WTC11 (cell line): ENCODE results near the gene S100A2. TPM values are rescaled to one million over a fixed set of nuclear protein-coding genes. Genes with fewer than 3 reads are reported as not detected.

Experiments
- ATAC-seq: fragments of 200-7000 bp; cut with Tn5 transposase; 2 replicates; pipeline ENCODE4 v1.10.0; 2021; ENCODE audit warnings: mild to moderate bottlenecking, moderate library complexity
- CTCF ChIA-PET: fragments of 300-600 bp; sonication (Branson Sonifier 250); formaldehyde crosslinking; loops from one replicate; lab custom pipeline; 2021; ENCODE audit warnings: antibody characterized with exemption; lab: Charles Lee
- POLR2A ChIA-PET: fragments of 350-600 bp; sonication (Branson Sonifier 250); formaldehyde crosslinking; loops from one replicate; lab custom pipeline; 2021; ENCODE audit warnings: antibody characterized with exemption; lab: Charles Lee
- DNase-seq: peaks from one replicate; pipeline ENCODE4 v3.0.0; 2021; ENCODE audit warnings: low spot score
- H3K27ac Mint-ChIP-seq: 2 replicates; pipeline ENCODE4 v1.8.0; 2021; ENCODE audit warnings: mixed read lengths
- H3K27me3 Mint-ChIP-seq: 2 replicates; pipeline ENCODE4 v1.8.0; 2021; ENCODE audit warnings: low read depth, mild to moderate bottlenecking, moderate library complexity, mixed read lengths
- H3K36me3 Mint-ChIP-seq: 2 replicates; pipeline ENCODE4 v1.8.0; 2021; ENCODE audit warnings: mixed read lengths
- H3K4me1 Mint-ChIP-seq: 2 replicates; pipeline ENCODE4 v1.8.0; 2022; ENCODE audit warnings: mixed read lengths
- H3K4me3 Mint-ChIP-seq: 2 replicates; pipeline ENCODE4 v1.8.0; 2021; ENCODE audit warnings: mild to moderate bottlenecking, moderate library complexity, mixed read lengths
- H3K9me3 Mint-ChIP-seq: 2 replicates; pipeline ENCODE4 v1.8.0; 2021; ENCODE audit warnings: mixed read lengths
- CREB1 ChIP-seq: sonication (generic); formaldehyde crosslinking; IDR thresholded peaks from 2 replicates; pipeline ENCODE4 v1.8.0; 2023; ENCODE audit warnings: mild to moderate bottlenecking, missing genetic modification reagents
- ESRRA ChIP-seq: sonication (generic); formaldehyde crosslinking; IDR thresholded peaks from 2 replicates; pipeline ENCODE4 v1.8.1; 2022; ENCODE audit warnings: mild to moderate bottlenecking, missing genetic modification reagents, borderline replicate concordance
- ETV6 ChIP-seq: sonication (generic); formaldehyde crosslinking; IDR thresholded peaks from 2 replicates; pipeline ENCODE4 v1.8.1; 2022; ENCODE audit warnings: mild to moderate bottlenecking, missing genetic modification reagents
- FOXK1 ChIP-seq: sonication (generic); formaldehyde crosslinking; IDR thresholded peaks from 2 replicates; pipeline ENCODE4 v1.8.0; 2022; ENCODE audit warnings: mild to moderate bottlenecking, moderate library complexity, missing genetic modification reagents
- GABPB1 ChIP-seq: sonication (generic); formaldehyde crosslinking; IDR thresholded peaks from 2 replicates; pipeline ENCODE4 v1.8.1; 2023; ENCODE audit warnings: mild to moderate bottlenecking, missing genetic modification reagents
- GRHL2 ChIP-seq: fragments of 250-450 bp; sonication (Bioruptor Pico); IDR thresholded peaks from 2 replicates; pipeline ENCODE4 v1.8.0; 2022; ENCODE audit warnings: mild to moderate bottlenecking, moderate library complexity; ENCODE audit not compliant: insufficient replicate concordance, severe bottlenecking
- JAZF1 ChIP-seq: fragments of 250-450 bp; sonication (Bioruptor Pico); IDR thresholded peaks from 2 replicates; pipeline ENCODE4 v1.9.0; 2021; ENCODE audit warnings: moderate library complexity, mild to moderate bottlenecking, inconsistent platforms
- JUN ChIP-seq: sonication (generic); formaldehyde crosslinking; IDR thresholded peaks from 2 replicates; pipeline ENCODE4 v1.8.0; 2023; ENCODE audit warnings: mild to moderate bottlenecking, missing genetic modification reagents
- NFATC4 ChIP-seq: fragments of 250-450 bp; sonication (Bioruptor Pico); IDR thresholded peaks from 2 replicates; pipeline ENCODE4 v1.9.0; 2021; ENCODE audit warnings: mild to moderate bottlenecking
- RORB ChIP-seq: fragments of 250-450 bp; sonication (Bioruptor Pico); IDR thresholded peaks from 2 replicates; pipeline ENCODE4 v1.9.0; 2021; ENCODE audit warnings: mild to moderate bottlenecking
- SP1 ChIP-seq: sonication (generic); formaldehyde crosslinking; conservative IDR thresholded peaks from 2 replicates; pipeline ENCODE4 v1.8.1; 2022; ENCODE audit warnings: missing genetic modification reagents
- ZNF219 ChIP-seq: sonication (generic); formaldehyde crosslinking; IDR thresholded peaks from 2 replicates; pipeline ENCODE4 v1.8.0; 2023; ENCODE audit warnings: missing genetic modification reagents, mild to moderate bottlenecking, borderline replicate concordance
- ZNF396 ChIP-seq: fragments of 250-450 bp; sonication (Bioruptor Pico); IDR thresholded peaks from 2 replicates; pipeline ENCODE4 v1.8.0; 2021; ENCODE audit warnings: mild to moderate bottlenecking, moderate library complexity, borderline replicate concordance
- ZNF671 ChIP-seq: fragments of 250-450 bp; sonication (Bioruptor Pico); IDR thresholded peaks from 2 replicates; pipeline ENCODE4 v1.8.0; 2021; ENCODE audit warnings: mild to moderate bottlenecking
- total RNA-seq: library from RNA; stranded (reverse); gene quantifications from 3 replicates; pipeline ENCODE4 v1.2.3, GENCODE V29; 2021
- TF ChIP-seq, protein P1 (sequence below): sonication (generic); formaldehyde crosslinking; IDR thresholded peaks from 2 replicates; pipeline ENCODE4 v1.8.1; 2022; ENCODE audit warnings: low read depth, mild to moderate bottlenecking, moderate library complexity, missing genetic modification reagents, borderline replicate concordance
- TF ChIP-seq, protein P2 (sequence below): sonication (generic); formaldehyde crosslinking; IDR thresholded peaks from 2 replicates; pipeline ENCODE4 v1.8.1; 2023; ENCODE audit warnings: mild to moderate bottlenecking, missing genetic modification reagents, moderate library complexity
- TF ChIP-seq, protein P3 (sequence below): fragments of 250-450 bp; sonication (Bioruptor Pico); IDR thresholded peaks from 2 replicates; pipeline ENCODE4 v1.8.0; 2021; ENCODE audit warnings: mild to moderate bottlenecking
- TF ChIP-seq, protein P4 (sequence below): sonication (generic); formaldehyde crosslinking; conservative IDR thresholded peaks from 2 replicates; pipeline ENCODE4 v1.8.1; 2022; ENCODE audit warnings: mild to moderate bottlenecking, missing genetic modification reagents
- TF ChIP-seq, protein P5 (sequence below): fragments of 250-450 bp; sonication (Bioruptor Pico); IDR thresholded peaks from 2 replicates; pipeline ENCODE4 v2.1.2; 2022; ENCODE audit warnings: mild to moderate bottlenecking, moderate library complexity
- TF ChIP-seq, protein P6 (sequence below): sonication (generic); formaldehyde crosslinking; IDR thresholded peaks from 2 replicates; pipeline ENCODE4 v1.8.1; 2023; ENCODE audit warnings: mild to moderate bottlenecking, missing genetic modification reagents
- TF ChIP-seq, protein P7 (sequence below): sonication (generic); formaldehyde crosslinking; IDR thresholded peaks from 2 replicates; pipeline ENCODE4 v1.8.0; 2023; ENCODE audit warnings: mild to moderate bottlenecking, missing genetic modification reagents

Gene S100A2
- total RNA-seq, 1 experiment from 2014 or later: 0.74 TPM

DNA sequence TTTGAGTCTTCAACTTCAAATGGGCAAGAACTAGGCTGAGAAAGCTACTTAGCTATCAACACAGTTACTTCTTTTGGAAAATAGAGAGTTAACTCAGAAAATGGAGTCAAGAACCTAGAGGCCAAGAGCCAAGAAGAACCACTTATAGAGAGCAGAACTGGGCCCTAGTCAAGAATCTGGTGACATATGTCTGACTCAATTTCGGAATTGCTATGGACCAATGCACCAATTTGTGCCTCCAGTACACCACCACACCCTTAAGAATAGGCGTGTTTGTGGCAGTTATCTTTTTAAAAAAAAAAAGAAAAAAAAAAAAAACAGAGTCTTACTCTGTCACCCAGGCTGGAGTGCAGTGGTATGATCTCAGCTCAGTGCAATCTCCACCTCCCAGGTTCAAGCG is 7.8 kb downstream of the S100A2 start:
- ATAC-seq (no peak), DNase-seq (no peak)
- no peaks in the 10 kb centered on the region for H3K36me3 Mint-ChIP-seq
- TF ChIP-seq RORB (CRISPR knock-in tag): no peak
- TF ChIP-seq, protein P1, sequence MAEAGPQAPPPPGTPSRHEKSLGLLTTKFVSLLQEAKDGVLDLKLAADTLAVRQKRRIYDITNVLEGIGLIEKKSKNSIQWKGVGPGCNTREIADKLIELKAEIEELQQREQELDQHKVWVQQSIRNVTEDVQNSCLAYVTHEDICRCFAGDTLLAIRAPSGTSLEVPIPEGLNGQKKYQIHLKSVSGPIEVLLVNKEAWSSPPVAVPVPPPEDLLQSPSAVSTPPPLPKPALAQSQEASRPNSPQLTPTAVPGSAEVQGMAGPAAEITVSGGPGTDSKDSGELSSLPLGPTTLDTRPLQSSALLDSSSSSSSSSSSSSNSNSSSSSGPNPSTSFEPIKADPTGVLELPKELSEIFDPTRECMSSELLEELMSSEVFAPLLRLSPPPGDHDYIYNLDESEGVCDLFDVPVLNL (CRISPR knock-in tag): no peak
- TF ChIP-seq GRHL2 (CRISPR knock-in tag): no peak
- TF ChIP-seq, protein P2, sequence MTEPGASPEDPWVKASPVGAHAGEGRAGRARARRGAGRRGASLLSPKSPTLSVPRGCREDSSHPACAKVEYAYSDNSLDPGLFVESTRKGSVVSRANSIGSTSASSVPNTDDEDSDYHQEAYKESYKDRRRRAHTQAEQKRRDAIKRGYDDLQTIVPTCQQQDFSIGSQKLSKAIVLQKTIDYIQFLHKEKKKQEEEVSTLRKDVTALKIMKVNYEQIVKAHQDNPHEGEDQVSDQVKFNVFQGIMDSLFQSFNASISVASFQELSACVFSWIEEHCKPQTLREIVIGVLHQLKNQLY: no peak
- TF ChIP-seq, protein P3, sequence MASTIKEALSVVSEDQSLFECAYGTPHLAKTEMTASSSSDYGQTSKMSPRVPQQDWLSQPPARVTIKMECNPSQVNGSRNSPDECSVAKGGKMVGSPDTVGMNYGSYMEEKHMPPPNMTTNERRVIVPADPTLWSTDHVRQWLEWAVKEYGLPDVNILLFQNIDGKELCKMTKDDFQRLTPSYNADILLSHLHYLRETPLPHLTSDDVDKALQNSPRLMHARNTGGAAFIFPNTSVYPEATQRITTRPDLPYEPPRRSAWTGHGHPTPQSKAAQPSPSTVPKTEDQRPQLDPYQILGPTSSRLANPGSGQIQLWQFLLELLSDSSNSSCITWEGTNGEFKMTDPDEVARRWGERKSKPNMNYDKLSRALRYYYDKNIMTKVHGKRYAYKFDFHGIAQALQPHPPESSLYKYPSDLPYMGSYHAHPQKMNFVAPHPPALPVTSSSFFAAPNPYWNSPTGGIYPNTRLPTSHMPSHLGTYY (CRISPR knock-in tag): no peak
- no peak for TF ChIP-seq ZNF671 (CRISPR knock-in tag)
- no peak for TF ChIP-seq CREB1
- ChIA-PET CTCF (interaction anchor here (1.2 to 1.4 kb wide), 2 partner anchors 10 to 69 kb away, joined by 3 to 5 read pairs; partner anchors contain the start of gene S100A13), POLR2A (no interaction called here)
- no peaks in the 10 kb centered on the region; the same call in 1 of the 2 replicates for H3K27me3 Mint-ChIP-seq
- peaks cover 4% of the 10 kb centered on the region; the same call in 1 of the 2 replicates for H3K4me1 Mint-ChIP-seq
- H3K4me3 Mint-ChIP-seq: no peak overlapping the region
- H3K9me3 Mint-ChIP-seq: no peaks in the 10 kb centered on the region
- H3K27ac Mint-ChIP-seq: no peak overlapping the region

DNA sequence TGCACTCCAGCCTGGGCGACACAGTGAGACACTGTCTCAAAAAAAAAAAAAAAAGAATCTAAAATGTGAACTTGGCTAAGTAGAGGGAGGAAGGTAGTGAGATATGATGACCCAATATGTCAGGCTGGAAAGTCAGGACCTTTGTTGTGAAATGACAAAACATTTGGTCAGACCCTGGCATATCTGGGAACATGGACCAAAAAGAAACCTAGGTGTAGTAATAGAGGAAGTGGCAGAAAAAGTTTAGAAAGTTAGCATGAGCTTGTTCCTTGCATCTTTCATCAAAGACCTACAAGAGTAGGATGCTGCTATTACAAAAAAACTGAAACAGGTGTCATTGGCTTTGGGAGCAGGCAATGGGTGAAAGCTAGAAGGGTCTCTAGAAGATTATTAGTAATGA is 9.3 kb downstream of the S100A2 start:
- Mint-ChIP-seq H3K27me3 (no peaks in the 10 kb centered on the region; the same call in 1 of the 2 replicates), H3K4me1 (peaks cover 4% of the 10 kb centered on the region; the same call in 1 of the 2 replicates), H3K27ac (no peak overlapping the region), H3K36me3 (no peaks in the 10 kb centered on the region), H3K9me3 (no peaks in the 10 kb centered on the region), H3K4me3 (no peak overlapping the region)
- ChIA-PET CTCF (interaction anchor here (1.1 to 1.2 kb wide), 2 partner anchors 12 to 24 kb away, joined by 3 to 4 read pairs; no protein-coding TSS in a partner anchor), POLR2A (interaction anchor here (0.6 kb wide), 1 partner anchor 11 kb away, joined by 3 read pairs; the partner anchor contains the start of gene S100A4)
- no peak for ATAC-seq
- no peak for DNase-seq
- no peak for TF ChIP-seq ZNF219 (CRISPR knock-in tag)
- no peak for TF ChIP-seq JUN (CRISPR knock-in tag)
- TF ChIP-seq ESRRA (CRISPR knock-in tag): no peak
- no peak for TF ChIP-seq GABPB1
- no peak for TF ChIP-seq NFATC4 (CRISPR knock-in tag)
- no peak for TF ChIP-seq SP1 (CRISPR knock-in tag)

DNA sequence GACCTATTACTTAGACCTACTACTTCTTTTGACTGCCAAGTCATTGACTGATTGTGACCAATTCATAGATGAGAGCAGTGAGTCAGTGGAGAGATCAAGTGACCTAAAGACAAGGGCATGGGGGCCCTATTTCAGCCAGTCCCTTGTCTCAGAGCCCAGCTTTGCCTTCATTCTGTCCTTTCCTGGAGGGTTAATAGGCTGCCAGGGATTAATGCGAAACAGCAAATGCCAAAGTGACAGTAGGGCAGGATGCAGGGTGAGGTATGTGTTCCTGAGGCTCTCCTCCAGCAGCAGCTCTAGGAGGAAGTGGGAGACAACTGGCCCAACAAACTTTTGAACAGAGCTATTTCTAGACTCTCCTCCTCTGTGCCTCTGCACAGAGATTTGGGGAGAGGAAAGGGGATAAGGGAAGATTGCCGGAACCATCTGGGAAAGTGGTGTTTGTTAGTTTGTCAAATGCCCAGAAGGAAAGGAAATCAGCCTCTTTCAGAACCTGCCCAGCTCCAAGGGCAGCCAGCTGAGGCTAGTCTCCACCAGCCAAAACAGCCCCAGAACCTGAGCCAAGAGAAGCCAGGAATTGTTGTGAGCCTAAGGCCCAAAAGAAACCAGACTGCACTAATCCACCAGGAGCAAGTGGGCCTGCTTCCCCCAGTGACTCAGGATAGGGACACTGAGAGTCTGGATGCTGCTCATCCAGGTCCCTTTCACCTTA is 11.7 kb downstream of the S100A2 start:
- Mint-ChIP-seq H3K4me1 (peaks cover 20% of the 10 kb centered on the region), H3K36me3 (no peaks in the 10 kb centered on the region), H3K9me3 (no peaks in the 10 kb centered on the region), H3K4me3 (no peak overlapping the region), H3K27me3 (no peaks in the 10 kb centered on the region; the same call in 1 of the 2 replicates), H3K27ac (no peak overlapping the region)
- POLR2A ChIA-PET: interaction anchor here (1.3 kb wide), 1 partner anchor 14 kb away, joined by 3 read pairs; no protein-coding TSS in a partner anchor
- DNase-seq (no peak), ATAC-seq (no peak)
- CTCF ChIA-PET: interaction anchor here (1.7 to 5.7 kb wide), 6 partner anchors 10 to 73 kb away, joined by 5 to 52 read pairs (median 12); partner anchors contain the start of genes S100A13 and S100A6
- TF ChIP-seq, protein P4, sequence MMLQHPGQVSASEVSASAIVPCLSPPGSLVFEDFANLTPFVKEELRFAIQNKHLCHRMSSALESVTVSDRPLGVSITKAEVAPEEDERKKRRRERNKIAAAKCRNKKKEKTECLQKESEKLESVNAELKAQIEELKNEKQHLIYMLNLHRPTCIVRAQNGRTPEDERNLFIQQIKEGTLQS (CRISPR knock-in tag): no peak
- TF ChIP-seq GABPB1: no peak
- TF ChIP-seq, protein P5, sequence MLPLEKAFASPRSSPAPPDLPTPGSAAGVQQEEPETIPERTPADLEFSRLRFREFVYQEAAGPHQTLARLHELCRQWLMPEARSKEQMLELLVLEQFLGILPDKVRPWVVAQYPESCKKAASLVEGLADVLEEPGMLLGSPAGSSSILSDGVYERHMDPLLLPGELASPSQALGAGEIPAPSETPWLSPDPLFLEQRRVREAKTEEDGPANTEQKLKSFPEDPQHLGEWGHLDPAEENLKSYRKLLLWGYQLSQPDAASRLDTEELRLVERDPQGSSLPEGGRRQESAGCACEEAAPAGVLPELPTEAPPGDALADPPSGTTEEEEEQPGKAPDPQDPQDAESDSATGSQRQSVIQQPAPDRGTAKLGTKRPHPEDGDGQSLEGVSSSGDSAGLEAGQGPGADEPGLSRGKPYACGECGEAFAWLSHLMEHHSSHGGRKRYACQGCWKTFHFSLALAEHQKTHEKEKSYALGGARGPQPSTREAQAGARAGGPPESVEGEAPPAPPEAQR (CRISPR knock-in tag): no peak
- TF ChIP-seq, protein P6, sequence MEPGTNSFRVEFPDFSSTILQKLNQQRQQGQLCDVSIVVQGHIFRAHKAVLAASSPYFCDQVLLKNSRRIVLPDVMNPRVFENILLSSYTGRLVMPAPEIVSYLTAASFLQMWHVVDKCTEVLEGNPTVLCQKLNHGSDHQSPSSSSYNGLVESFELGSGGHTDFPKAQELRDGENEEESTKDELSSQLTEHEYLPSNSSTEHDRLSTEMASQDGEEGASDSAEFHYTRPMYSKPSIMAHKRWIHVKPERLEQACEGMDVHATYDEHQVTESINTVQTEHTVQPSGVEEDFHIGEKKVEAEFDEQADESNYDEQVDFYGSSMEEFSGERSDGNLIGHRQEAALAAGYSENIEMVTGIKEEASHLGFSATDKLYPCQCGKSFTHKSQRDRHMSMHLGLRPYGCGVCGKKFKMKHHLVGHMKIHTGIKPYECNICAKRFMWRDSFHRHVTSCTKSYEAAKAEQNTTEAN (CRISPR knock-in tag): no peak
- TF ChIP-seq GRHL2 (CRISPR knock-in tag): no peak
- TF ChIP-seq, protein P7, sequence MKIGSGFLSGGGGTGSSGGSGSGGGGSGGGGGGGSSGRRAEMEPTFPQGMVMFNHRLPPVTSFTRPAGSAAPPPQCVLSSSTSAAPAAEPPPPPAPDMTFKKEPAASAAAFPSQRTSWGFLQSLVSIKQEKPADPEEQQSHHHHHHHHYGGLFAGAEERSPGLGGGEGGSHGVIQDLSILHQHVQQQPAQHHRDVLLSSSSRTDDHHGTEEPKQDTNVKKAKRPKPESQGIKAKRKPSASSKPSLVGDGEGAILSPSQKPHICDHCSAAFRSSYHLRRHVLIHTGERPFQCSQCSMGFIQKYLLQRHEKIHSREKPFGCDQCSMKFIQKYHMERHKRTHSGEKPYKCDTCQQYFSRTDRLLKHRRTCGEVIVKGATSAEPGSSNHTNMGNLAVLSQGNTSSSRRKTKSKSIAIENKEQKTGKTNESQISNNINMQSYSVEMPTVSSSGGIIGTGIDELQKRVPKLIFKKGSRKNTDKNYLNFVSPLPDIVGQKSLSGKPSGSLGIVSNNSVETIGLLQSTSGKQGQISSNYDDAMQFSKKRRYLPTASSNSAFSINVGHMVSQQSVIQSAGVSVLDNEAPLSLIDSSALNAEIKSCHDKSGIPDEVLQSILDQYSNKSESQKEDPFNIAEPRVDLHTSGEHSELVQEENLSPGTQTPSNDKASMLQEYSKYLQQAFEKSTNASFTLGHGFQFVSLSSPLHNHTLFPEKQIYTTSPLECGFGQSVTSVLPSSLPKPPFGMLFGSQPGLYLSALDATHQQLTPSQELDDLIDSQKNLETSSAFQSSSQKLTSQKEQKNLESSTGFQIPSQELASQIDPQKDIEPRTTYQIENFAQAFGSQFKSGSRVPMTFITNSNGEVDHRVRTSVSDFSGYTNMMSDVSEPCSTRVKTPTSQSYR (CRISPR knock-in tag): no peak
- TF ChIP-seq FOXK1: no peak
- no peak for TF ChIP-seq ZNF396 (CRISPR knock-in tag)
- no peak for TF ChIP-seq ETV6 (CRISPR knock-in tag)
- TF ChIP-seq JAZF1 (CRISPR knock-in tag): no peak
- TF ChIP-seq ZNF219 (CRISPR knock-in tag): no peak
